Psoas muscle (tissue), 8 donors: ENCODE data around the gene TIMM13. TPM values are rescaled to one million over a fixed set of nuclear protein-coding genes. Genes with fewer than 3 reads are reported as not detected.
A peak's percentile ranks its signal among the peaks of the same experiment; 100 is the strongest.
"Not testable (repeated sequence)": the region's sequence is repeated elsewhere in the genome, so short reads cannot be mapped to it uniquely, and the experiment has no call there.

Source experiments
- ATAC-seq, 4 donors: fragments of 200-7000 bp; cut with Tn5 transposase; one replicate each; pipeline ENCODE4 v1.9.1; 2020; ENCODE audit warnings: moderate library complexity in 3 of 4, mild to moderate bottlenecking in 2 of 4
- DNase-seq, 2 donors: peaks; one replicate each; pipeline ENCODE4 v3.0.0-alpha.2; 2020
- H3K27ac ChIP-seq: fragments of 200-600 bp; one replicate; pipeline ENCODE4 v1.8.0; 2022
- H3K27me3 ChIP-seq, 3 donors: fragments of 200-600 bp in 1 of 3; one replicate each; pipeline versions ENCODE4 v1.6.1 to v1.8.0; 2013 to 2022; ENCODE audit warnings: low read length in 2 of 3, mild to moderate bottlenecking in 2 of 3, moderate library complexity in 1 of 3; ENCODE audit not compliant: insufficient read depth in 3 of 3
- H3K36me3 ChIP-seq, 2 donors: fragments of 200-600 bp in 1 of 2; one replicate each; pipeline versions ENCODE4 v1.6.1 to v1.8.0; 2013 to 2022; ENCODE audit warnings: low read depth in 1 of 2, mild to moderate bottlenecking in 1 of 2, moderate library complexity in 1 of 2; ENCODE audit not compliant: insufficient read depth in 1 of 2
- H3K4me1 ChIP-seq: fragments of 200-600 bp; one replicate; pipeline ENCODE4 v1.8.0; 2022
- H3K4me3 ChIP-seq: fragments of 200-600 bp; one replicate; pipeline ENCODE4 v1.8.0; 2022; ENCODE audit warnings: mild to moderate bottlenecking
- H3K9me3 ChIP-seq: fragments of 200-600 bp; one replicate; pipeline ENCODE4 v1.8.0; 2022
- WGBS, 3 donors: extraction: QIAGEN DNeasy Blood & Tissue Kit; methylation state at CpG; one replicate each; pipeline versions ENCODE4 v1.1.6 to v1.1.7; 2013; 5-methylcytosine and 5-hydroxymethylcytosine counted together
- intact Hi-C, 2 donors: fragments of 100-400 bp; cut with DNase I; formaldehyde crosslinking; loops; one replicate each; pipeline versions ENCODE4 v1.11.0 to v1.14.2; 2022
- polyA plus RNA-seq, 3 donors: library from polyadenylated mRNA; stranded (reverse); fragments of 200-250 nt; gene quantifications; one replicate each; pipeline ENCODE4 v1.2.3, GENCODE V29; 2013
- total RNA-seq, 4 donors: library from RNA; stranded (reverse); fragmentation: NEBNext Ultra II Directional in 2 of 4; extraction: Animal tissue kit (Norgen Biotek cat#: 25700) in 2 of 4; gene quantifications; one replicate each; pipeline versions ENCODE4 v1.2.1 to v1.2.4, GENCODE V29; 2021 to 2023
- TF ChIP-seq, protein P1 (sequence below): fragments of 200-600 bp; IDR thresholded peaks from one replicate; pipeline ENCODE4 v1.8.0; 2022; ENCODE audit warnings: antibody characterized with exemption
- donor health status: healthy with polysubstance abuse.
- donor health status: DM: no; HTN: no; CAD: no; lungs with moderate emphysema.
- donor health status: Bipolar disorder and iron deficiency.
- donor health status: healthy.
- donor health status: DM: yes; HTN: yes; CAD: no.
- donor health status: DM: no; HTN: no; CAD: no.
- donor health status: DM: no; HTN: no; CAD: no.
- donor health status: DM: yes; HTN: yes; CAD: no.

Gene TIMM13
- total and polyA plus RNA-seq, 7 donors, result 70.3 to 254 (median 99.0) TPM

DNA sequence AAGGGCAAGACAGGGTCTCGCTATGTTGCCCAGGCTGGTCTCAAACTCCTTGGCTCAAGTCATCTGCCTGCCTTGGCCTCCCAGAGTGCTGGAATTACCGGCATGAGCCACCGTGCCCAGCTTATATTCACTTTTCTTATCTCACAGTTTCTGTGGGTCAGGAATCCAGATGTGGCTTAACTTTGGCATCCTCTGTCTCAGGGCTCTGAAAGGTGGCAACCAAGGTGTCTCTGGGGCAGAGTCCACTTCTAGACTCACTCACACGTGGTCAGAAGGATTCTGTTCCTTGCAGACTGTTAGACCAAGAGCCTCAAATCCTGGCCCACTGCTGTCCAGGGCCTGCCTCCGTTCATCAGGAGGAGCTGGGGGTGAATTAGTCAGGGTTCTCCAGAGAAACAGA is 37.0 kb upstream of the TIMM13 start:
- intact Hi-C loops, result no loop called here
- WGBS, 3 donors, result 49 to 61% (median 55%) methylated on average over 5 of the region's 5 CpGs
- Histone ChIP-seq H3K27ac (no peak overlapping the region), H3K9me3 (no peaks in the 10 kb centered on the region), H3K4me3 (no peak overlapping the region), H3K36me3 (no peaks in the 10 kb centered on the region), H3K4me1 (peaks cover 8% of the 10 kb centered on the region), H3K27me3 (no peaks in the 10 kb centered on the region)
- TF ChIP-seq, protein P1, sequence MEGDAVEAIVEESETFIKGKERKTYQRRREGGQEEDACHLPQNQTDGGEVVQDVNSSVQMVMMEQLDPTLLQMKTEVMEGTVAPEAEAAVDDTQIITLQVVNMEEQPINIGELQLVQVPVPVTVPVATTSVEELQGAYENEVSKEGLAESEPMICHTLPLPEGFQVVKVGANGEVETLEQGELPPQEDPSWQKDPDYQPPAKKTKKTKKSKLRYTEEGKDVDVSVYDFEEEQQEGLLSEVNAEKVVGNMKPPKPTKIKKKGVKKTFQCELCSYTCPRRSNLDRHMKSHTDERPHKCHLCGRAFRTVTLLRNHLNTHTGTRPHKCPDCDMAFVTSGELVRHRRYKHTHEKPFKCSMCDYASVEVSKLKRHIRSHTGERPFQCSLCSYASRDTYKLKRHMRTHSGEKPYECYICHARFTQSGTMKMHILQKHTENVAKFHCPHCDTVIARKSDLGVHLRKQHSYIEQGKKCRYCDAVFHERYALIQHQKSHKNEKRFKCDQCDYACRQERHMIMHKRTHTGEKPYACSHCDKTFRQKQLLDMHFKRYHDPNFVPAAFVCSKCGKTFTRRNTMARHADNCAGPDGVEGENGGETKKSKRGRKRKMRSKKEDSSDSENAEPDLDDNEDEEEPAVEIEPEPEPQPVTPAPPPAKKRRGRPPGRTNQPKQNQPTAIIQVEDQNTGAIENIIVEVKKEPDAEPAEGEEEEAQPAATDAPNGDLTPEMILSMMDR, result no peak
- ATAC-seq (no peak), DNase-seq (no peak)

DNA sequence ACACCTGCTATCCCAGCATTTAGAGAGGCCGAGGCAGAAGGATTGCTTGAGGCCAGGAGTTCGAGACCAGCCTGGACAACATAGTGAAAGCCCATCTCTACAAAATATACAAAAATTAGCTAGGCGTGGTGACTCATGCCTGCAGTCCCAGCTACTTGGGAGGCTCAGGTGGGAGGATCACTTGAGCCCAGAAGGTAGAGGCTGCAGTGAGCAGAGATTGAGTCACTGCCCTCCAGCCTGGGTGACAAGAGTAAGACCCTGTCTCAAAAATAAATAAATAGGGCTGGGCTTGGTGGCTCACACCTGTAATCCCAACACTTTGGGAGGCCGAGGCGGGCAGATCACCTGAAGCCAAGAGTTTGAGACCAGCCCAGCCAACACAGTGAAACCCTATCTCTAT is 36.3 kb upstream of the TIMM13 start:
- intact Hi-C loops, result not testable (repeated sequence)
- 94 to 98% (median 95%) methylated on average over 5 of the region's 5 CpGs for WGBS, 3 donors

DNA sequence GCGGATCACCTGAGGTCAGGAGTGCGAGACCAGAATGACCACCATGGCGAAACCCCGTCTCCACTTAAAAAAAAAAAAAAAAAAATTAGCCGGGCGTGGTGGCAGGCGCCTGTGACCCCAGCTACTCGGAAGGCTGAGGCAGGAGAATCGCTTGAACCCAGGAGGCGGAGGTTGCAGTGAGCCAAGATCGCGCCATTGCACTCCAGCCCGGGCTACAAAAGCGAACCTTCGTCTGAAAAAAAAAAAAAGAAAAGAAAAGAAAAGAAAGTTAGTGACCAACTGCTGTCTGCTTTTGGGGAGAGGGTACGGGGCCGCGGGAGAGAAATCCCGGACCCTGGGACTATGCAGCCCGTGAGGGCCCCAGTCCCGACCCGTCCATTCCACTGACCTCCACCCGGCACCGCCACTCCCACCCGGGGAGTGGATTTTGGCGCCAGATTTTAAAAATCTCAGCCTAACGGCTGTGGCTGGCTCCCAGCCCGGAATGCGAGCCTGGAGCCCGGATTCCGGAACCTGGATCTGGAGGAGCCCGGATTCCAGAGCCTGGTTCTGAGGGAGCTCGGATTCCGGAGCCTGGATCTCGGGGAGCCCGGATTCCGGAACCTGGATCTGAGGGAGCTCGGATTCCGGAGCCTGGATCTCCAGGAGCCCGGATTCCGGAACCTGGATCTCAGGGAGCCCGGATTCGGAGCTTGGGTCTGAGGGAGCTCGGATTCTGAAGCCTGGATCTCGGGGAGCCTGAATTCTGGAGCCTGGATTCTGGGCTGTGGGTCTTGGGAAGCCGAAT is 35.4 kb upstream of the TIMM13 start:
- TF ChIP-seq, protein P1, result no peak
- H3K27me3 ChIP-seq, result no peaks in the 10 kb centered on the region
- WGBS, 3 donors, result 5 to 11% (median 8%) methylated on average over 43 to 46 of the region's 46 CpGs
- ATAC-seq (peak; percentile 61 to 78 (median 67)), DNase-seq (peak; percentile 87 to 92)
- no peak overlapping the region for H3K27ac ChIP-seq
- H3K9me3 ChIP-seq, result no peaks in the 10 kb centered on the region
- H3K36me3 ChIP-seq, result no peaks in the 10 kb centered on the region
- H3K4me3 ChIP-seq, result peak overlapping the region; percentile 79
- intact Hi-C loops, result no loop called here
- peaks cover 8% of the 10 kb centered on the region for H3K4me1 ChIP-seq

More for the DNA sequence above, 36.3 kb upstream of the TIMM13 start:
- not testable (repeated sequence) for H3K27me3 ChIP-seq, H3K27ac ChIP-seq, H3K9me3 ChIP-seq, H3K4me1 ChIP-seq, ATAC-seq, DNase-seq, H3K4me3 ChIP-seq, H3K36me3 ChIP-seq

DNA sequence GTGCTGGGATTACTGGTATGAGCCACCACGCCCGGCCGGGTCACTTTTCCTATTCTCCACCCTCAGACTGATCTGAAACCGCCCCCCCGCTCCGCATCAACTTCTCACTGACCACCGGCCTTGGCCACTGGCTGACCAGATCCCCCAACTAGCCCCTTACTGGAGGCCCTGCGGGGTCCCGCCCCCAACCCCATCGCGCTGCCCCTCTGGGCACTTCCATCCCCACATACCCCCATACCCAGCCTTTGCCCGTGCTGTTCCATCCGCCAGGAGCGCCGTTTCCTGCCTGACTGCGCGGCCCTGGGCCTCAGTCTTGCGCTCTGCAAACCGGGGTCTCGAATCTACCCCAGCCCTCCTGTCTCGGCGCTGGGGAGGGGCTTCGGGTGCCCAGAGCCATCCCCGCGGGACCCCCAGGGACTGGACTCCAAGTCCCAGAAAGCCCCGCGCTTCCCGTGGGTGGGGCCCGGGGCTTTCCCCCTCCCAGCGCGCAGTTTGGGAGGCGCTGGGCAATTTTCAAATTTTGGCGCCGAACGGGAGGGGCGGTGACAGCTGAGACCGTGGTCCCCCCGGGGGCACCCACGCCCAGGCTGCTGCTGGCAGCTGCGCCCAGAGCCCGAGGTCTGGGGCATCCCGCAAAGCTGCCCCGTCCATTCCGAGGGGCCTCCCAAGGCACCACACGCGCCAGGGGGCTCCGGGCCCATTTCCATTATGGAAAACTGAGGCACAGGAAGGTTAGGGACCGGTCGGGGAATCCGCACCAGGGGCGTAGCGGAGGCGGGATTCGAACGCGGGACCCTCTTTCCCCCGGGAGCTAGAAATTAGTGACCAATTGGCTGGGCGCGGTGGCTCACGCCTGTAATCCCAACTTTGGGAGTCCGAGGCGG is 34.6 kb upstream of the TIMM13 start:
- peak; percentile 36 to 73 (median 46) for ATAC-seq
- TF ChIP-seq, protein P1, result no peak
- Histone ChIP-seq H3K27me3 (no peaks in the 10 kb centered on the region), H3K27ac (no peak overlapping the region), H3K4me1 (peaks cover 8% of the 10 kb centered on the region), H3K4me3 (peak overlapping the region; percentile 79), H3K36me3 (no peaks in the 10 kb centered on the region), H3K9me3 (no peaks in the 10 kb centered on the region)
- DNase-seq, result peak; percentile 63 to 70
- 3% methylated on average over 57 to 62 of the region's 62 CpGs for whole genome bisulfite sequencing, 3 donors
- intact Hi-C loops, result no loop called here

DNA sequence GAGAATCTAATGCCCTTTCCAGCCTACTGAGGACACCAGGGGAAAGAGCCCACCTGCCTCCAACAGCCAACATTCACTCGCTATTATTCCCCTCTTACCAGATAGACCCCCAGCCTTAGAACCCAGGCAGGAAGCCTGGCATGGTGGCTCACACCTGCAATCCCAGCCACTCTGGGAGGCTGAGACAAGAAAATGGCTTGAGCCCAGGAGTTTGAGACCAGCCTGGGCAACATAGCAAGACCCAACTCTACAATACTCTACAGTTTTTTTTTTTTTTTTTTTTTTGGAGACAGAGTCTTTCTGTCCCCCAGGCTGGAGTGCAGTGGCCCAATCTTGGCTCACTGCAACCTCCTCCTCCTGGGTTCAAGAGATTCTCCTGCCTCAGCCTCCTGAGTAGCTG is 32.9 kb upstream of the TIMM13 start:
- intact Hi-C loops, result no loop called here
- H3K4me1 ChIP-seq, result peaks cover 15% of the 10 kb centered on the region
- no peak overlapping the region for H3K4me3 ChIP-seq
- H3K27me3 ChIP-seq, result no peaks in the 10 kb centered on the region
- H3K36me3 ChIP-seq, result no peaks in the 10 kb centered on the region
- no peak for ATAC-seq
- H3K27ac ChIP-seq, result no peak overlapping the region
- DNase-seq, result no peak
- no peaks in the 10 kb centered on the region for H3K9me3 ChIP-seq
- WGBS, 3 donors, result 94 to 100% (median 100%) methylated on average over 1 of the region's 1 CpG
- TF ChIP-seq, protein P1, result no peak

DNA sequence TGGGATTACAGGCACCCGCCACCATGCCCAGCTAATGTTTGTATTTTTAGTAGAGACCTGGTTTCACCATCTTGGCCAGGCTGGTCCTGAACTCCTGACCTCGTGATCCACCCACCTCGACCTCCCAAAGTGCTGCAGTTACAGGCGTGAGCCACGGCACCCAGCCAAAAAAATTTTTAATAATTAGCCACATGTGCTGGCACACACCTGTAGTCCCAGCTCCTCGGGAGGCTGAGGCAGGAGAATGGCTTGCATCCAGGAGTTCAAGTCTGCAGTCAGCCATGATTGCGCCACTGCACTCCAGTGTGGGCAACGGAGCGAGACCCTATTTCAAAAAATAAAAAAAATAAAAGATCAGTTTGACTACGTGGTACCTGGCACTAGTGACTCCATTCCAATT is 31.4 kb upstream of the TIMM13 start:
- H3K27me3 ChIP-seq, H3K36me3 ChIP-seq, H3K27ac ChIP-seq, DNase-seq, H3K4me3 ChIP-seq, intact Hi-C loops, H3K9me3 ChIP-seq, ATAC-seq: not testable (repeated sequence)
- H3K4me1 ChIP-seq, result peaks cover 16% of the 10 kb centered on the region
- WGBS, 3 donors, result 87 to 92% (median 91%) methylated on average over 10 of the region's 10 CpGs
